Tibial nerve (tissue), 4 donors: ENCODE data around the gene LETM1.

Experiments
- CTCF ChIP-seq, 5 experiments: fragments of 200-600 bp in 3 of 5; fragments of 450-650 bp in 2 of 5; sonication (generic) in 3 of 5; IDR thresholded peaks; one replicate each; pipeline ENCODE4 v1.5.1; 2016 to 2019; ENCODE audit warnings: antibody characterized with exemption in 5 of 5, mild to moderate bottlenecking in 3 of 5, moderate library complexity in 2 of 5
- EP300 ChIP-seq, 2 donors: sonication (generic); formaldehyde crosslinking; IDR thresholded peaks; one replicate each; pipeline ENCODE4 v1.6.1; 2017; ENCODE audit warnings: antibody characterized with exemption in 2 of 2, mild to moderate bottlenecking in 1 of 2
- POLR2A ChIP-seq, 2 donors: fragments of 450-650 bp; IDR thresholded peaks; one replicate each; pipeline ENCODE4 v1.6.1; 2017; ENCODE audit warnings: antibody characterized with exemption in 2 of 2, mild to moderate bottlenecking in 2 of 2, moderate library complexity in 2 of 2

- TF ChIP-seq EP300 (IDR thresholded peaks at IDR 0.05) (no peak), POLR2A (IDR thresholded peaks at IDR 0.05) (no peak), CTCF (IDR thresholded peaks at IDR 0.05) (no peak)
Observed at GRCh38 chr4:1762264-1763010, 93.5 kb downstream of the LETM1 start.
